Ecto neural progenitor cell (in vitro differentiated cells): ENCODE results near the gene TRRAP.
"Not testable (repeated sequence)": the region's sequence is repeated elsewhere in the genome, so short reads cannot be mapped to it uniquely, and the experiment has no call there.

ENCODE experiments used
- DNase-seq: peaks from one replicate; pipeline ENCODE4 v3.0.0-alpha.2; 2018; ENCODE audit warnings: low spot score

TRRAP gene

GRCh38 chr7:98878365-98879197, at the start of gene TRRAP:
TSS of gene TRRAP (plus strand) at chr7:98878532. CDS start at chr7:98881151, 2,619 bp downstream.
- peak; percentile 90 for DNase-seq

GRCh38 chr7:98830972-98831548, 47.3 kb upstream of the TRRAP start:
- DNase-seq, result no peak

GRCh38 chr7:98831641-98832221, 46.6 kb upstream of the TRRAP start:
- no peak for DNase-seq

GRCh38 chr7:98833022-98833421, 45.3 kb upstream of the TRRAP start:
- no peak for DNase-seq

GRCh38 chr7:98834949-98835348, 43.4 kb upstream of the TRRAP start:
- no peak for DNase-seq

GRCh38 chr7:98836811-98837629, 41.3 kb upstream of the TRRAP start:
- DNase-seq, result peak; percentile 80

- no peak for DNase-seq
Measured at GRCh38 chr7:98837630-98837972, 40.7 kb upstream of the TRRAP start.

- DNase-seq, result no peak
Measured at GRCh38 chr7:98840096-98840495, 38.2 kb upstream of the TRRAP start.

GRCh38 chr7:98840722-98841121, 37.6 kb upstream of the TRRAP start:
- no peak for DNase-seq

GRCh38 chr7:98841179-98841997, 36.9 kb upstream of the TRRAP start:
- DNase-seq, result peak; percentile 82

GRCh38 chr7:98842552-98842951, 35.8 kb upstream of the TRRAP start:
- not testable (repeated sequence) for DNase-seq

- DNase-seq, result no peak
Measured at GRCh38 chr7:98848918-98849317, 29.4 kb upstream of the TRRAP start.

GRCh38 chr7:98852826-98853225, 25.5 kb upstream of the TRRAP start:
- DNase-seq, result no peak

- no peak for DNase-seq
Measured at GRCh38 chr7:98855610-98856422, 22.5 kb upstream of the TRRAP start.

- no peak for DNase-seq
Measured at GRCh38 chr7:98860071-98860470, 18.3 kb upstream of the TRRAP start.

- DNase-seq, result no peak
Measured at GRCh38 chr7:98862203-98862602, 16.1 kb upstream of the TRRAP start.

- DNase-seq, result no peak
Measured at GRCh38 chr7:98862716-98863420, 15.5 kb upstream of the TRRAP start.

- DNase-seq, result no peak
Measured at GRCh38 chr7:98863601-98864000, 14.7 kb upstream of the TRRAP start.

GRCh38 chr7:98864731-98865453, 13.4 kb upstream of the TRRAP start:
- no peak for DNase-seq
